Measurements from ENCODE around the gene OSBPL3. TPM values are rescaled to one million over a fixed set of nuclear protein-coding genes. Genes with fewer than 3 reads are reported as not detected.

OSBPL3 gene
- total and polyA plus RNA-seq, 2 donors (not counting 1 experiment from before 2014, with no cell fraction given): 22.7 to 70.2 TPM

DNA sequence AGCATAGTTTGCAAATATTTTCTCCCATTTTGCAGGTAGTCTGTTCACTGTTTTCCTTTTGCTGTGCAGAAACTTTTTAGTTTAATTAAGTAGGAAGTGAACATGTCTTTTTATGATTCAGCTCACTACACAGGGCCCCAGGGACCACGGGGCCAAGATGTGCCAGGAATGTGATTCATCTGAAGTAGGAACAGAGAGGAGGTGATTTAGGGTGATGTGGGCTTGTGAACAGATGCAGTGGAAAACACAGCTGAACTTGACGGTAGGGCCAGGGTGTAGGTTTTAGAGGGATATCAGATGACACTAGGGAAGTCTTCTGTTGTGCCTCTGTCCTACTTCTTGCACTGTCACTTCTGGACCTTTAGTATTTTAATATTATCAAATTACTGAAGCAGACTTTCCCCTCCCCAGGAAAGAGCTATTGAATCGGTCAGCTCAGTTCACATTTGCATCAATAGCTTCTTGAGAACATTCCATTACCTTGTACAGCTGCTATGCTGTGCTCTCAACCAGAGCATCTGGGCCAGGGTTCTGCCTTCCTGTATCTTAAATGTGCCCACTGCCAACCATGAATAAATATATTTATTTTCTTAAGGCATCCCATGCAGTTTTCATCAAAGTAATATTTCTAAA is 96.9 kb downstream of the OSBPL3 start:
- Histone ChIP-seq H3K27me3 (ENCODE audit: control insufficient read depth, insufficient read depth, low read length) (no peaks in the 10 kb centered on the region), H3K27ac (ENCODE audit: insufficient read depth, low read length) (peak overlapping the region; percentile 10), H3K9ac (ENCODE audit: insufficient read depth, low read length) (no peak overlapping the region), H3K36me3 (ENCODE audit: control insufficient read depth, insufficient read depth, low read length) (no peaks in the 10 kb centered on the region), H3K4me1 (ENCODE audit: control insufficient read depth, extremely low read depth, insufficient read depth, low read length) (peaks cover 5% of the 10 kb centered on the region), H4K20me1 (ENCODE audit: control insufficient read depth, extremely low read depth, insufficient read depth, low read length) (no peaks in the 10 kb centered on the region), H3K4me3 (replicated peaks in 1 of 4; ENCODE audit: control extremely low read depth in 1 of 4, insufficient read depth in 1 of 4, low read depth in 3 of 4, low read length in 4 of 4) (no peak overlapping the region), H3K79me2 (ENCODE audit: control insufficient read depth, insufficient read depth, low read length) (no peaks in the 10 kb centered on the region), H2AFZ (ENCODE audit: low read length) (no peak overlapping the region), H3K9me3 (ENCODE audit: control insufficient read depth, insufficient read depth, low read depth, low read length) (no peaks in the 10 kb centered on the region), H3K4me2 (ENCODE audit: extremely low read depth, insufficient read depth, low read length) (no peak overlapping the region)
- DNase-seq (ENCODE audit: low read depth in 2 of 2): peak; percentile 67 to 85
- TF ChIP-seq EZH2 (IDR thresholded peaks at IDR 0.05; ENCODE audit: low read length, missing control alignments): no peak
- TF ChIP-seq, protein P1, sequence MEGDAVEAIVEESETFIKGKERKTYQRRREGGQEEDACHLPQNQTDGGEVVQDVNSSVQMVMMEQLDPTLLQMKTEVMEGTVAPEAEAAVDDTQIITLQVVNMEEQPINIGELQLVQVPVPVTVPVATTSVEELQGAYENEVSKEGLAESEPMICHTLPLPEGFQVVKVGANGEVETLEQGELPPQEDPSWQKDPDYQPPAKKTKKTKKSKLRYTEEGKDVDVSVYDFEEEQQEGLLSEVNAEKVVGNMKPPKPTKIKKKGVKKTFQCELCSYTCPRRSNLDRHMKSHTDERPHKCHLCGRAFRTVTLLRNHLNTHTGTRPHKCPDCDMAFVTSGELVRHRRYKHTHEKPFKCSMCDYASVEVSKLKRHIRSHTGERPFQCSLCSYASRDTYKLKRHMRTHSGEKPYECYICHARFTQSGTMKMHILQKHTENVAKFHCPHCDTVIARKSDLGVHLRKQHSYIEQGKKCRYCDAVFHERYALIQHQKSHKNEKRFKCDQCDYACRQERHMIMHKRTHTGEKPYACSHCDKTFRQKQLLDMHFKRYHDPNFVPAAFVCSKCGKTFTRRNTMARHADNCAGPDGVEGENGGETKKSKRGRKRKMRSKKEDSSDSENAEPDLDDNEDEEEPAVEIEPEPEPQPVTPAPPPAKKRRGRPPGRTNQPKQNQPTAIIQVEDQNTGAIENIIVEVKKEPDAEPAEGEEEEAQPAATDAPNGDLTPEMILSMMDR (conservative IDR thresholded peaks at IDR 0.05 in 1 of 2, IDR thresholded peaks at IDR 0.05 in 1 of 2; ENCODE audit: low read depth in 1 of 2, low read length in 2 of 2): no peak

DNA sequence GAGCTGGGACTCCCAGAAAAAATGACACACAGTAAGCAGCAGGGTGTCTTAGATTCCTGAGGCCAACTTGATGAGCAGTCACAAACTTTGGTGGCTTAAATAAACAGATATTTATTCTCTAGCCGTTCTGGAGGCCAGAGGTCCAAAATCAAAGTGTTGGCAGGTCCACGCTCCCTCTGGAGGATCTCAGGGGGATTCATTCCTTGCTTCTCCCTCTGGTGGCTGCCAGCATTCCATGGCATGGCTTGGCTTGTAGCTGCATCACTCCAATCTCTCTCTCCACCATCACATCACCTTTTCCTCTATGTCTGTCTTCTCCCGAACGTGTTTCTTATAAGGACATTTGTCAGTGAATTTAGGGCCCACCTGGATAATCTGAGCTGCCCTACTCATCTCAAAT is 98.4 kb downstream of the OSBPL3 start:
- Histone ChIP-seq H4K20me1 (ENCODE audit: control insufficient read depth, extremely low read depth, insufficient read depth, low read length) (no peaks in the 10 kb centered on the region), H3K9ac (ENCODE audit: insufficient read depth, low read length) (no peak overlapping the region), H3K9me3 (ENCODE audit: control insufficient read depth, insufficient read depth, low read depth, low read length) (no peaks in the 10 kb centered on the region), H3K4me3 (replicated peaks in 1 of 4; ENCODE audit: control extremely low read depth in 1 of 4, insufficient read depth in 1 of 4, low read depth in 3 of 4, low read length in 4 of 4) (no peak overlapping the region), H3K79me2 (ENCODE audit: control insufficient read depth, insufficient read depth, low read length) (no peaks in the 10 kb centered on the region), H3K4me1 (ENCODE audit: control insufficient read depth, extremely low read depth, insufficient read depth, low read length) (peaks cover 5% of the 10 kb centered on the region), H2AFZ (ENCODE audit: low read length) (no peak overlapping the region), H3K4me2 (ENCODE audit: extremely low read depth, insufficient read depth, low read length) (no peak overlapping the region), H3K27ac (ENCODE audit: insufficient read depth, low read length) (no peak overlapping the region), H3K27me3 (ENCODE audit: control insufficient read depth, insufficient read depth, low read length) (no peaks in the 10 kb centered on the region), H3K36me3 (ENCODE audit: control insufficient read depth, insufficient read depth, low read length) (no peaks in the 10 kb centered on the region)
- DNase-seq (ENCODE audit: low read depth in 2 of 2): no peak
- TF ChIP-seq, protein P1 (conservative IDR thresholded peaks at IDR 0.05 in 1 of 2, IDR thresholded peaks at IDR 0.05 in 1 of 2; ENCODE audit: low read depth in 1 of 2, low read length in 2 of 2): no peak
- no peak for TF ChIP-seq EZH2 (IDR thresholded peaks at IDR 0.05; ENCODE audit: low read length, missing control alignments)

DNA sequence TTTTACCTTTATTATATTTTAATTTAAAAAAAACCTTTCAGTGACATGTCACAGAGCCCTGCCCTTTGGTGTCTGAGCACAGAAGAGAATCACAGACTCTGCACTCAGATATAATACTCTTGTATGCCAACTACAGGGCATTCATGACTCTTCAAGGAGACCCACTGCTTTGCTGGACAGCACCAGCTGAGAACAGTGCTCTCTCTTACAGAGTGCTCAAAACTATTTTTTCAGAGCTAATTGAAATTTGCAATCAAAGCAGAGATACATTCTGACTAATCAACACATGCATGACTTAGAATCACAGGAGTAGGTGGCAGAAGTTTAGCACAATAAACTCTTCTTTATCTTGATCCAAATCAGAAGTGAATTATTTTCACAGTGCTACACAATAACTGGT is 99.1 kb downstream of the OSBPL3 start:
- Histone ChIP-seq H3K27ac (ENCODE audit: insufficient read depth, low read length) (no peak overlapping the region), H4K20me1 (ENCODE audit: control insufficient read depth, extremely low read depth, insufficient read depth, low read length) (no peaks in the 10 kb centered on the region), H2AFZ (ENCODE audit: low read length) (no peak overlapping the region), H3K79me2 (ENCODE audit: control insufficient read depth, insufficient read depth, low read length) (no peaks in the 10 kb centered on the region), H3K4me3 (replicated peaks in 1 of 4; ENCODE audit: control extremely low read depth in 1 of 4, insufficient read depth in 1 of 4, low read depth in 3 of 4, low read length in 4 of 4) (no peak overlapping the region), H3K27me3 (ENCODE audit: control insufficient read depth, insufficient read depth, low read length) (no peaks in the 10 kb centered on the region), H3K9ac (ENCODE audit: insufficient read depth, low read length) (no peak overlapping the region), H3K4me1 (ENCODE audit: control insufficient read depth, extremely low read depth, insufficient read depth, low read length) (peaks cover 5% of the 10 kb centered on the region), H3K9me3 (ENCODE audit: control insufficient read depth, insufficient read depth, low read depth, low read length) (no peaks in the 10 kb centered on the region), H3K4me2 (ENCODE audit: extremely low read depth, insufficient read depth, low read length) (no peak overlapping the region), H3K36me3 (ENCODE audit: control insufficient read depth, insufficient read depth, low read length) (no peaks in the 10 kb centered on the region)
- DNase-seq (ENCODE audit: low read depth in 2 of 2): no peak
- TF ChIP-seq EZH2 (IDR thresholded peaks at IDR 0.05; ENCODE audit: low read length, missing control alignments): no peak
- TF ChIP-seq, protein P1 (conservative IDR thresholded peaks at IDR 0.05 in 1 of 2, IDR thresholded peaks at IDR 0.05 in 1 of 2; ENCODE audit: low read depth in 1 of 2, low read length in 2 of 2): no peak

Measured in fibroblast of lung (primary cell).